ENCODE results near the gene COG2. TPM values are rescaled to one million over a fixed set of nuclear protein-coding genes. Genes with fewer than 3 reads are reported as not detected.

The COG2 gene
- total RNA-seq, 1 donor from 2014 or later, result 34.0 TPM

DNA sequence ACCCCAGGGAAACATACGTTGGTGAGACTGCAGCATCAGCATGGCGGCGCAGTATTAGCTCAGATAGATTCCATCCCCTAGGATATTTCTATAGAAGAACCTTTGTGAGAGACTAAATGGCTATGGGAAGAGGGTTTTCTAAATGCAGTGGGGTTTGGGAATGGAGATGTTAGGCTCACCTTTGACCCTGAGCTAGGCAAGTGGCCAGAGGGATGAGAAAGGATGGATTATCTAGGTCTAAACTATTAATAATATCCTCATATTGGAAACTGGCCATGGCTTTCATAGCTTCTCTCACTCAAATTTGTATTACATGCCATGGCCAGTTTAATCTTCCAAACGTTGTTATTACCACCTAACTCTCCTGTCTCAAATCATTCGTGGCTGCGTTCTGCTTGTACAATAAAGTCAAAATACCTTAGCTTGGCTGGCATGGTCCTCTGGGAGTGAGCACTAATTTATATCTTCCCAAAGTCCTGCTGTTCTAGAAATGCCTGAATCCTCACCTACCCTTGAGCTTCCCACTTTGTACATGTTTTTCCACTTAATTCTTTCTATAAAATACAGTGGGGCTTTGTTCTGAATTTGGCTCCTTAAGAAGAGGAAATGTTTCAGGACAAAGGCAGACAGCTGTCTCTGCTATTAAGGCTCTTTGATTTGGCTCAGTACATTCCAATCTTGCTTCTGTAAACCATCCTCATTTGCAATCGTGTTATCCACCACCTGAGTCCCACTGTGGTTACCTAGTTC is 31.0 kb upstream of the COG2 start:
- H3K27me3 Mint-ChIP-seq, result peaks cover 2% of the 10 kb centered on the region
- H3K36me3 Mint-ChIP-seq, result no peaks in the 10 kb centered on the region
- DNase-seq (ENCODE audit: extremely low spot score, unreplicated experiment), result no peak
- TF ChIP-seq, protein P1, sequence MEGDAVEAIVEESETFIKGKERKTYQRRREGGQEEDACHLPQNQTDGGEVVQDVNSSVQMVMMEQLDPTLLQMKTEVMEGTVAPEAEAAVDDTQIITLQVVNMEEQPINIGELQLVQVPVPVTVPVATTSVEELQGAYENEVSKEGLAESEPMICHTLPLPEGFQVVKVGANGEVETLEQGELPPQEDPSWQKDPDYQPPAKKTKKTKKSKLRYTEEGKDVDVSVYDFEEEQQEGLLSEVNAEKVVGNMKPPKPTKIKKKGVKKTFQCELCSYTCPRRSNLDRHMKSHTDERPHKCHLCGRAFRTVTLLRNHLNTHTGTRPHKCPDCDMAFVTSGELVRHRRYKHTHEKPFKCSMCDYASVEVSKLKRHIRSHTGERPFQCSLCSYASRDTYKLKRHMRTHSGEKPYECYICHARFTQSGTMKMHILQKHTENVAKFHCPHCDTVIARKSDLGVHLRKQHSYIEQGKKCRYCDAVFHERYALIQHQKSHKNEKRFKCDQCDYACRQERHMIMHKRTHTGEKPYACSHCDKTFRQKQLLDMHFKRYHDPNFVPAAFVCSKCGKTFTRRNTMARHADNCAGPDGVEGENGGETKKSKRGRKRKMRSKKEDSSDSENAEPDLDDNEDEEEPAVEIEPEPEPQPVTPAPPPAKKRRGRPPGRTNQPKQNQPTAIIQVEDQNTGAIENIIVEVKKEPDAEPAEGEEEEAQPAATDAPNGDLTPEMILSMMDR (conservative IDR thresholded peaks at IDR 0.05), result no peak
- H3K27ac Mint-ChIP-seq, result no peak overlapping the region
- peaks cover 17% of the 10 kb centered on the region for H3K4me1 Mint-ChIP-seq (ENCODE audit: unreplicated experiment)
- H3K4me3 Mint-ChIP-seq, result no peak overlapping the region
- H3K9me3 Mint-ChIP-seq, result no peaks in the 10 kb centered on the region

DNA sequence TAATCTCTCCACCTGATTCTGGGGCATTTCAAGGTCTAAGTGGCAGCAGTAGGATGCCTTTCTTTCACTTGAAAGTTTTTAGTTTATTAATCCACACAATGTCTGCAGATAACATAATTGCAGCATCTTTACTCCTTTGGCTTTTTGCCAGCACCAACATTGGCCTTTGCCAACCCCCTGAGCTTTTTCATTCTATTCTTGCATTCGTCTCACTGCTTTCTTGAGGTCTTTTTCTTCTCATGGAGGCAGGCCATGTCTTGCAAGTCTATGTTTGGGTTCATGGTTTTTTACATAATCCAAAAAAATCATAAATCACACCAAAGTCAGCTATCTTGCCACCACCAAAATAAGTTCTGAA is 30.4 kb upstream of the COG2 start:
- TF ChIP-seq, protein P1 (conservative IDR thresholded peaks at IDR 0.05), result no peak
- H3K36me3 Mint-ChIP-seq, result no peaks in the 10 kb centered on the region
- H3K4me3 Mint-ChIP-seq, result no peak overlapping the region
- H3K27me3 Mint-ChIP-seq, result peaks cover 2% of the 10 kb centered on the region
- H3K9me3 Mint-ChIP-seq, result no peaks in the 10 kb centered on the region
- H3K4me1 Mint-ChIP-seq (ENCODE audit: unreplicated experiment), result peaks cover 17% of the 10 kb centered on the region
- DNase-seq (ENCODE audit: extremely low spot score, unreplicated experiment), result no peak
- no peak overlapping the region for H3K27ac Mint-ChIP-seq

DNA sequence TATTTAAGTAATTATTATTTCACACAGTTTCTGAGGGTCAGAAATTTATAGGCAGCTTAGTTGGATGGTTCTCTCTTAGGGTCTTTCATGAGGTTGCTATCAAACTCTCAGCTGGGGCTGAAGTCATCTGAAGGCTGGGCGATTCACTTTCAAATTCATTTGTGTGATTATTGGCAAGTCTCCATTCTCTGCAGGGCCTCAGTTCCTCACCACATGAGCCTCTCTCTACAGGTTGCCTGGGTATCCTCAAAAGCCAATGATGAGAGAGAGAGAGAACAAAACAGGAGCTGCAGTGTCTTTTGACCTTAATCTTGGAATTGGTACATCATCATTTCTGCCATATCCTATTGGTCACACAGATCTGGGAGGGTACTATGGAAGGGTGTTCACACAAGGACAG is 29.6 kb upstream of the COG2 start:
- no peak overlapping the region for H3K4me3 Mint-ChIP-seq
- no peaks in the 10 kb centered on the region for H3K36me3 Mint-ChIP-seq
- H3K9me3 Mint-ChIP-seq, result no peaks in the 10 kb centered on the region
- H3K4me1 Mint-ChIP-seq (ENCODE audit: unreplicated experiment), result peaks cover 17% of the 10 kb centered on the region
- TF ChIP-seq, protein P1 (conservative IDR thresholded peaks at IDR 0.05), result no peak
- no peak overlapping the region for H3K27ac Mint-ChIP-seq
- H3K27me3 Mint-ChIP-seq, result peaks cover 2% of the 10 kb centered on the region
- DNase-seq (ENCODE audit: extremely low spot score, unreplicated experiment), result no peak

DNA sequence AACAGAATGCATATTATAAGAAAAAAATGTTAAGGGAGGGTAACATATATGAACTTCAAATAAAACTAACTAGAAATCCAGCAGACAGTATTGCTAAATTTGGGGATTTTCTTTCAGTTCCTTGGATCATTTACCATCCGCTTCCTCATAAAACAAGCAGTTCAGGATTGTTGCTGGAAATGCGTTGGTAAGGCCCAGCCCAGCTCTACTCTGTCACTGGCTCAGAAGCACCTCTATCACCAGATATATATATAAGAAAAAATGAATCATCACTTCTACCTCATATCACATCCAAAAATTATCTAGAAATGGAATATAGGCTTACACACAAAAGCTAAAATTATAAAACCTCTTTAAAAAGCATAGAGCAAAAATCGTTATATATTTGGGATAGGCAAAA is 28.2 kb upstream of the COG2 start:
- DNase-seq (ENCODE audit: extremely low spot score, unreplicated experiment), result no peak
- peaks cover 17% of the 10 kb centered on the region for H3K4me1 Mint-ChIP-seq (ENCODE audit: unreplicated experiment)
- no peaks in the 10 kb centered on the region for H3K9me3 Mint-ChIP-seq
- H3K4me3 Mint-ChIP-seq, result no peak overlapping the region
- H3K36me3 Mint-ChIP-seq, result no peaks in the 10 kb centered on the region
- TF ChIP-seq, protein P1 (conservative IDR thresholded peaks at IDR 0.05), result no peak
- H3K27ac Mint-ChIP-seq, result no peak overlapping the region
- H3K27me3 Mint-ChIP-seq, result peaks cover 2% of the 10 kb centered on the region

DNA sequence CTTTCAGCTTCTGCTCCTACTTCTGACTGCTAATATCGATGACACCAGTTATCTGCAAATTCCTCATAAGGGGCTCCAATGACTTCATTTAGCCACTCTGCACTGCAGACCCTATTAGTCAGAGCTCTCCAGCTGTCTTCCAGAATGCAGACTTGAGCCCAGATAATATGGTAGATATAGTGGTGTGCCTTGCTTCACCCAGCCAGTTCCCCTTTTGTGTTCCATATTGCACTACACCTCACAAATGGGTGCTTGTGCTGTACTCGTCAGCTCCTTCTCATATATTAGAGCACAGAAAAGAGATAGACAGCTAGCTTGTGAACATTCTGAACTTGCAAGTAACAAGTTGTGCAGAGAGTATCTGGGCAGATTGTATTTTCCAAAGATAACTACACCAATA is 23.7 kb upstream of the COG2 start:
- H3K36me3 Mint-ChIP-seq, result no peaks in the 10 kb centered on the region
- no peak overlapping the region for H3K4me3 Mint-ChIP-seq
- H3K4me1 Mint-ChIP-seq (ENCODE audit: unreplicated experiment), result peaks cover 9% of the 10 kb centered on the region
- no peaks in the 10 kb centered on the region for H3K9me3 Mint-ChIP-seq
- DNase-seq (ENCODE audit: extremely low spot score, unreplicated experiment), result no peak
- TF ChIP-seq, protein P1 (conservative IDR thresholded peaks at IDR 0.05), result no peak
- peaks cover 2% of the 10 kb centered on the region for H3K27me3 Mint-ChIP-seq
- no peak overlapping the region for H3K27ac Mint-ChIP-seq

Measured in type B pancreatic cell (in vitro differentiated cells).